Lower leg skin (tissue), 4 donors: ENCODE data around the gene USP34. TPM values are rescaled to one million over a fixed set of nuclear protein-coding genes. Genes with fewer than 3 reads are reported as not detected.
A peak's percentile ranks its signal among the peaks of the same experiment; 100 is the strongest.

Experiments
- DNase-seq, 2 donors: peaks; one replicate each; pipeline ENCODE4 v3.0.0-alpha.2; 2019; ENCODE audit warnings: low spot score in 2 of 2
- H3K4me3 ChIP-seq: fragments of 200-600 bp; sonication (generic); 2 replicates; pipeline ENCODE4 v1.5.1; 2017; ENCODE audit warnings: mild to moderate bottlenecking, low read depth; ENCODE audit not compliant: poor library complexity, severe bottlenecking
- CTCF ChIP-seq, 3 donors: fragments of 450-650 bp; IDR thresholded peaks; one replicate each; pipeline ENCODE4 v1.5.1; 2016; ENCODE audit warnings: antibody characterized with exemption in 3 of 3, mild to moderate bottlenecking in 3 of 3, moderate library complexity in 2 of 3
- POLR2A ChIP-seq, 2 donors: fragments of 450-650 bp; IDR thresholded peaks; one replicate each; pipeline ENCODE4 v1.6.1; 2016 to 2017; ENCODE audit warnings: antibody characterized with exemption in 2 of 2, mild to moderate bottlenecking in 1 of 2, moderate library complexity in 1 of 2
- WGBS, 2 donors: methylation state at CpG; one replicate each; pipeline ENCODE4 v1.1.5; 2018; 5-methylcytosine and 5-hydroxymethylcytosine counted together
- intact Hi-C: fragments of 100-400 bp; cut with DNase I; formaldehyde crosslinking; loops from one replicate; pipeline ENCODE4 v1.15.0; 2023; ENCODE audit warnings: low total_unique reads
- total RNA-seq, 4 donors: library from RNA; depleted of rRNA; stranded (reverse); fragments of >200 nt; gene quantifications; one replicate each; pipeline ENCODE4 v1.1.0, GENCODE V29; 2016

USP34 gene
- total RNA-seq, 4 donors from 2014 or later: 84.3 to 181 (median 98.1) TPM

- 88 to 93% methylated on average over 1 of the region's 1 CpG for WGBS, 2 donors
- intact Hi-C loops: no loop called here
- no peak overlapping the region for H3K4me3 ChIP-seq
- no peak for DNase-seq
- TF ChIP-seq CTCF (IDR thresholded peaks at IDR 0.05) (no peak), POLR2A (IDR thresholded peaks at IDR 0.05) (no peak)
Observed at GRCh38 chr2:61435291-61435690, 35.6 kb downstream of the USP34 start.

GRCh38 chr2:61434314-61434713, 36.6 kb downstream of the USP34 start:
- no peak overlapping the region for H3K4me3 ChIP-seq
- TF ChIP-seq CTCF (IDR thresholded peaks at IDR 0.05) (no peak), POLR2A (IDR thresholded peaks at IDR 0.05) (no peak)
- intact Hi-C loops: no loop called here
- DNase-seq: no peak

- TF ChIP-seq POLR2A (IDR thresholded peaks at IDR 0.05): no peak
- no peak for TF ChIP-seq CTCF (IDR thresholded peaks at IDR 0.05)
- 100% methylated on average over 1 of the region's 1 CpG for WGBS, 2 donors
- no peak overlapping the region for H3K4me3 ChIP-seq
- no peak for DNase-seq
- intact Hi-C loops: no loop called here
Observed at GRCh38 chr2:61433606-61434005, 37.3 kb downstream of the USP34 start.

- DNase-seq: no peak
- 93 to 100% methylated on average over 3 of the region's 3 CpGs for WGBS, 2 donors
- TF ChIP-seq CTCF (IDR thresholded peaks at IDR 0.05) (no peak), POLR2A (IDR thresholded peaks at IDR 0.05) (no peak)
- no peak overlapping the region for H3K4me3 ChIP-seq
- intact Hi-C loops: no loop called here
Observed at GRCh38 chr2:61432990-61433389, 37.9 kb downstream of the USP34 start.

GRCh38 chr2:61431345-61431744, 39.5 kb downstream of the USP34 start:
- H3K4me3 ChIP-seq: no peak overlapping the region
- intact Hi-C loops: no loop called here
- TF ChIP-seq CTCF (IDR thresholded peaks at IDR 0.05) (no peak), POLR2A (IDR thresholded peaks at IDR 0.05) (no peak)
- WGBS, 2 donors: 99 to 100% methylated on average over 5 of the region's 5 CpGs
- no peak for DNase-seq

GRCh38 chr2:61426267-61426897, 44.5 kb downstream of the USP34 start:
- 75 to 78% methylated on average over 6 of the region's 6 CpGs for WGBS, 2 donors
- no peak overlapping the region for H3K4me3 ChIP-seq
- peak in 1 of 2 donors; percentile 88 for DNase-seq
- intact Hi-C loops: no loop called here
- TF ChIP-seq CTCF (IDR thresholded peaks at IDR 0.05): no peak
- TF ChIP-seq POLR2A (IDR thresholded peaks at IDR 0.05): no peak
